ENCODE measurements around the gene EFCC1.
A peak's percentile ranks its signal among the peaks of the same experiment; 100 is the strongest.

EFCC1 gene

DNA sequence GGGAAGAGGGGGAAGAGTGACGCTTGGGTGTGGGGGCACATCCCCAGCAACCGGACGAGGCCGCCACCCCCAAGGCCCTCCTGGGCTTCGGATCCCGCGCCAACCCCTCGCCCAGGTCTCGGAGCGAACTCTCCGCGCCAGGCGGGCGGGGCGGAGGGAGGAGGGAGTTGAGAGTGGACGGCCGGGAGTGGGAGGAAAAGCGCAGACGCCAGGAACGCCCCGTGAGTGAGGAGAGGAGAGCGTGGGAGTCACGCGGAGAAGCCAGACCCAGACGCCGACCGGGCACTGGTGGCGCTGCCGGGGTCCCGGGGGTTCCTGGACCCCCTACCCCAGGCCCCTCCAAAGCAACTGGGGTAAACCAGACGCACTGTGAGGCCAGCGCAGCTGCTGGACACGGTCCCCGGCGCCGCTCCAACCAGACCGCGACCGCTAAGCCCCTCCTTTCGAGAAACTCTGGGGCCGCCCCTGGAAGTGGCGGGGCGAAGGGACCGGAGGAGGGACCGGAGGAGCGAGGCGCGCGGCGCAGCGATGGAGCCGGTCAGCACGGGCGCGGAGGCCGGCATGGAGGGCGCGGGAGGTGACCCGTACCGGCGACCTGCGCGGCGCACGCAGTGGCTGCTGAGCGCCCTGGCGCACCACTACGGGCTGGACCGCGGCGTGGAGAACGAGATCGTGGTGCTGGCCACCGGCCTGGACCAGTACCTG is at the start of gene EFCC1:
Gene EFCC1, plus strand, starts transcription at position 204 of the 705 bp plus-strand sequence. Its CDS starts 325 bp downstream, at position 529.
- DNase-seq (ENCODE audit: low spot score): no peak

DNA sequence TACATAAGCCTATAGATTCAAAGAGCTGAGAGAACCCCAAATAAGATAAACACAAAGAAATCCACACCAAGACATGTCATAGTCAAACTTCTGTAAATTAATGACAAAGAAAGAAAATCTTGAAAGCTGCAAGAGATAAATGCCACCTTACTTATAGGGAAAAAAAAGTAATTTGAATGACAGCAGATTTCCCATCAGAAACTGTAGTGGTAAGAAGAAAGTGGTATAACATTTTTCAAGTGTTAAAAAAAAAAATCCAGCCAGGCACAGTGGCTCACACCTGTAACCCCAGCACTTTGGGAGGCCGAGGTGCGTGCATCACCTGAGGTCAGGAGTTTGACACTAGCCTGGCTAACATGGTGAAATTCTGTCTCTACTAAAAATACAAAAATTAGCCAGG is 44.7 kb upstream of the EFCC1 start:
- DNase-seq (ENCODE audit: low spot score): no peak

GRCh38 chr3:128965280-128965679 is 35.8 kb upstream of the EFCC1 start:
- DNase-seq (ENCODE audit: low spot score): no peak

GRCh38 chr3:128965818-128966217 is 35.3 kb upstream of the EFCC1 start:
- DNase-seq (ENCODE audit: low spot score): no peak

- DNase-seq (ENCODE audit: low spot score): no peak
These were observed 33.3 kb upstream of the EFCC1 start for GRCh38 chr3:128967748-128968355.

GRCh38 chr3:128969993-128970739 is 30.9 kb upstream of the EFCC1 start:
- DNase-seq (ENCODE audit: low spot score): peak; percentile 61

DNA sequence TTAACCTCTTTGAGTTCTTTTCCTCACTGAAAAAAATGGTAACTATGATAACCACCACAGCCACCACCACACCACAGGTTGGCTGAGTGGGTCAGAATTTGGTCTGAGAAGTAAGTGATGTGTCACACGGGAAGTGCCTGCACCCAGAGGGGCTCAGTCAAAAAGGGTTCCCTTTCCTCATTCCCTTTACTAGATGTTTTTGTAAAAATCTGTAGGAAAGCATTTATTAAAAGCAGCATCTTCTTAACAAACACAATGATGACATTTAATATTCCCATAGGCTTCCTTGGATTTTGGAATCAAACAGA is 30.4 kb upstream of the EFCC1 start:
- no peak for DNase-seq (ENCODE audit: low spot score)

GRCh38 chr3:128971421-128972100 is 29.5 kb upstream of the EFCC1 start:
- DNase-seq (ENCODE audit: low spot score): no peak

DNA sequence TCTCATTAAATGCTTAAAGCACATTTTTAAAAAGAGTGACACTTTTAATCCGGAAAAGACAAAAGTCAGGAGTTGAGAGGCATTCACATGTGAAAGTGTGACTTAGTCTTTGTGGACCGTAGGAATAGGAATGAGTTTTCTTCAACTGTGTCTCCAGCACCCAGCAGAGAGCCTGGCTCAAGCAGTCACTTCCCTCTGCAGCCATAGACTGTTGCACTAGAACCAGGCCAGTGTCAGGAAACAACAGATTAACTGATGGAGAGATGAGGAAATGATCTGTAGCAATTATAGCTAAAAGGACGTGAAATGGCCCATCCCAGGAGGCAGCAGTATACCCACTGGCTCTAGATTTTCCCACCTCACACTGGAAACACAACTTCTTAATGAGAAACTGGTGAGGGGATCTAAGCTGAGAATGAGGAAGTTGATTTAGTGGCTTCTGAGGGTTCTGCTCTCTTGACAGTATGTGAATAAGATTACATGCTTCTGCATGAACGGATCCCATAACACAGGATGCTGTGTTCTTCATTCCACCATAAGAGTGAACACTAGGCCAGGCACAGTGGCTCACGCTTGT is 27.0 kb upstream of the EFCC1 start:
- DNase-seq (ENCODE audit: low spot score): no peak

DNA sequence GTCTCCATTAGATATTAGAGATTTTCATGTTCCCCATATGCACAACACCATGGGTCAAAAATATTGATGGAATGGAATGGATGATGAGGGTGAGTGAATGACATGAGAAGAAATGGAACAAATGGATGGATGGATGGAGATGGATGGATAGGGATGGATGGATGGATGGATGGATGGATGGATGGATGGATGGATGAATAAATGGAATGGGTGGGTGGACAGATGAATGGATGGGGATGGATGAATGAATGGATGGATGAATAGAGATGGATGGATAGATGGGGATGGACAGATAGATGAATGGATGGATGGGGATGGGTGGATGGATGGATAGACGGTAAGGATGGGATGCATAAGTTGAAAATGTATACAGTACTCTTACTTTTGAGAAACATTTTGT is 25.8 kb upstream of the EFCC1 start:
- DNase-seq (ENCODE audit: low spot score): no peak

DNA sequence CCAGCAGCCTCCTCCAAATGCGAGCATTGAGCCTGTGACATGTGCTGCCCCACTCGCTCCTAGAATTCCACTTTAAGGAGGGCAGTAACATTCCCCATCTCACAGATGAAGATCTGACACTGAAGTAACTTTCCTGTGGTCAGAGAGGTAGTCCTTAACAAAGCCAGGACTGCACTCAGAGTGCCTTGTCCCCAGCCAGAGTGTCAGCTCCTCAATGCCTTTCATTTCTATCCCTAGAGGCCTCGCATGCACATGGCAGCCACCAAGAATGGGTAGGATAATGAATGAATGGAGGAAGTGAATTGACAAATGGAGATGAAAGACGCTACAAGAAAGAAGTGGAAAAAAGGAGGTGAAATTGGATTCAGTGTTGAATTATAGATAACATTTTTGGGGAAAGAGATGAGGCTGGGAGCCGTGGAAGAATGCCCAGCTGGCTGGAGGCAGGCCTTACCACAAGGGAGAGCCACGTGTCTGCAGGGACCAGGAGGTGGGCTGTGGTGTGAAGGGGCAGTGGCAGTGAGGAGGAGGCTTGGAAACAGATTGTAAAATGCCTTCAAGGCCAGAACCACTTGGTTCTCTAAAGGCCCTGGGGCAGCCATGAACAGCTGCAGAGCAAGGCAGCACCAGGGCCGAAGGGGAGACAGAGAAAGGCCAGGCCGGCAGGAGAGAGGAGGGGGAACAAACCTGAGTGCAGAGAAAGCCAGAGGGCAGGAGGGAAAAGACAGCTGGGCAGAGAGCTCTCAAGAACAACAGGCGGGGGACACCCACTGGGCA is 17.6 kb upstream of the EFCC1 start:
- DNase-seq (ENCODE audit: low spot score): no peak

- DNase-seq (ENCODE audit: low spot score): no peak
These were observed 16.5 kb upstream of the EFCC1 start for GRCh38 chr3:128984596-128984995.

GRCh38 chr3:128987302-128988100 is 13.6 kb upstream of the EFCC1 start:
- no peak for DNase-seq (ENCODE audit: low spot score)

DNA sequence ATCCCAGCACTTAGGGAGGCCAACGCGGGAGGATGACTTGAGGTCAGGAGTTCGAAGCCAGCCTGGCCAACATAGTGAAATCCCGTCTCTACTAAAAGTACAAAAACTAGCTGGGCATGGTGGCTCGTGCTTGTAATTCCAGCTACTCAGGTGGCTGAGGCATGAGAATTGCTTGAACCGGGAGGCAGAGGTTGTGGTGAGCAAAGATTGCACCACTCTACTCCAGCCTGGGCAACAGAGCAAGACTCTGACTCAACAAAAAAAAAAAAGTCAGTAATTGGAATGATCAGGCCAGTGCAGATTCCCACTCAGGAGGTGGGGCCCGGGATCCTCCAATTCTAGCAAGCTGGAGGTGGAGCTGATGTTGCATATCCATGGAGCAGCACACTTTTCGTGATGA is 12.8 kb upstream of the EFCC1 start:
- no peak for DNase-seq (ENCODE audit: low spot score)

GRCh38 chr3:128991355-128991895 is 9.7 kb upstream of the EFCC1 start:
- no peak for DNase-seq (ENCODE audit: low spot score)

DNA sequence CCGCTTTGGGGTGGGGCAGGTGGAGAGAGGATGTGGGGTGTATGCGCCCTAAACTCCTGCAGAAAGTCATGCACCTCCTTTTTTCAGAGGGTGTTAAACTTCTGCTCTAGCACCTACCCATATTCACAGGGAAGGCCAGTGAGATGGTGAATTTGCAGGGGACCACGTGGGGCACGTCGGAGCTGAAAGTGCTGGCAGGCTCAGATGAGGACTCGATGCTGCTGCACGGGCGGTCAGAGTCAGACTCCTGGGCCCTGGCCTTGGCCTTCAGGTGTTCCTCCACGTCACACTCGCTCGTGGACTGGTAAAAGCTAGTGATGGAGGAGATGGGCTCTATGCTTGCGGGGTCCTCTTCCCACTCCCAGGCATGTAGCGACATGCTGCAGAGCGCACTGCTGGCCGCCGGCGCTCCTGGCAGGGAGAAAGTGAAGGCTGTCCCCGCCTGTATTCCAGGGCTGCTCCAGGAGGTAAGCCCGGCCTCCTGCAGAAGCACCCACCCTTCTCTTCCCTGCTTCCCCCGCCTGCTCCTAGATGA is 8.1 kb upstream of the EFCC1 start:
- DNase-seq (ENCODE audit: low spot score): no peak

DNA sequence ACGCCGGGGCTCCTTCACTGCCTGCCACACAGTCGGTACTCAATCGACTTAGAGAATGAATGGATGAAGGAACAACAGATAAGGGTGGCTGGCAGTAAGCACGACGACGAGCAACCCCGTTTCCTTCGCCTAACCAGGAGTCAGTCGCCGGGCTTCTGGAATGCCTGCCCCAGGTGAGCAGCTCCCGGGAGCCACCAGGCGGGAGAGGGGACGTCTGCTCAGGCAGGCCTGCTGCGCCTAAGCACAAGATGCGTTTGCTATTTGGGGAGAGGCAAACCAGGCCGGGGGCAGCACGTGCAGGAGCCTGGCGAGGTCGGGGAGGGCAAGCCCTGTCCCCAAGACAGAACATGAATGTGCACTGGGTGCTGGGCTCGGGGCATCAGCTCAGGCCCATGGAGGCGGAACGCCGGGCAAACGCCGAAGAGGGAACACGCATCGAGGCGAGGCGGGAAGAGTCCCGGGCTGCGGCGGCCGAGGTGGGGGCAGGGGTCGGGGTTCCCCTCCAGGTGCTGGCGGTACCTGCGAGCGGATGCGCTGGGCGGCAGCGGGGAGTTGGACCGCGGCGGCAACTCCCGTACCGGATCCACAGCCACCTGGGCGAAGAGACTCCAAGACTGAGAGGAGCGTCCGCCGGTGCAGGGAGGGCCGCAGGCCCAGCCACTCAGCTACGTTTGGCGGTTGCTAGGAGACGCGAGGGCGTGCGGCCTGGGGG is 7.5 kb upstream of the EFCC1 start, which contains the start of gene CFAP92:
Gene CFAP92, minus strand, starts transcription at position 616 of the 712 bp plus-strand sequence. CDS start 772 bp downstream, outside the sequence.
- DNase-seq (ENCODE audit: low spot score): peak; percentile 91

DNA sequence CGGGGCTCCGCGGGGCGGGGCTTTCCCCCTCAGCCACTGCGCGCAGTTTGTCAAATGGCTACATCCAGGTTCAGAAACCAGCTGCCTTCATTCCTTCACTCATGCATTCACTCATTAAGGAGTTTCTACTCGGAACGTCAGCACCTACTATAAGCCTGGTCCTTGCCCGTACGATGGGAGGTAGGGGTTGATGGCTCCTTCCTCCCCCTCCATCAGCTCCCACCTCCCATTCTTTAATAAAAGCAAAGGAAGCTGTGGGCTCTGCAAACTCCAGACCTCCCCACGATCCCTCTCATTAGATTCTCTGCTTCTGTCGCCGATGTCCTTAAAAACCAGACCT is 7.0 kb upstream of the EFCC1 start:
- no peak for DNase-seq (ENCODE audit: low spot score)
